Measurements from ENCODE around the gene SIVA1.

Gene SIVA1

GRCh38 chr14:104776481-104776880 is 23.5 kb downstream of the SIVA1 start:
- H3K36me3 ChIP-seq (ENCODE audit: control insufficient read depth, insufficient read depth, low read length) = no peaks in the 10 kb centered on the region
- no peaks in the 10 kb centered on the region for H3K79me2 ChIP-seq
- no peak overlapping the region for H3K9ac ChIP-seq
- no peak for TF ChIP-seq CTCF (IDR thresholded peaks at IDR 0.05)
- no peak overlapping the region for H2AFZ ChIP-seq
- no peaks in the 10 kb centered on the region for H3K27me3 ChIP-seq (ENCODE audit: control insufficient read depth, insufficient read depth, low read length)
- H3K27ac ChIP-seq = no peak overlapping the region
- no peak overlapping the region for H3K4me3 ChIP-seq (ENCODE audit: low read depth, low read length)
- H3K9me3 ChIP-seq (ENCODE audit: control insufficient read depth, low read length) = no peaks in the 10 kb centered on the region
- no peak overlapping the region for H3K4me2 ChIP-seq (ENCODE audit: low read length)
- H3K4me1 ChIP-seq = no peaks in the 10 kb centered on the region

DNA sequence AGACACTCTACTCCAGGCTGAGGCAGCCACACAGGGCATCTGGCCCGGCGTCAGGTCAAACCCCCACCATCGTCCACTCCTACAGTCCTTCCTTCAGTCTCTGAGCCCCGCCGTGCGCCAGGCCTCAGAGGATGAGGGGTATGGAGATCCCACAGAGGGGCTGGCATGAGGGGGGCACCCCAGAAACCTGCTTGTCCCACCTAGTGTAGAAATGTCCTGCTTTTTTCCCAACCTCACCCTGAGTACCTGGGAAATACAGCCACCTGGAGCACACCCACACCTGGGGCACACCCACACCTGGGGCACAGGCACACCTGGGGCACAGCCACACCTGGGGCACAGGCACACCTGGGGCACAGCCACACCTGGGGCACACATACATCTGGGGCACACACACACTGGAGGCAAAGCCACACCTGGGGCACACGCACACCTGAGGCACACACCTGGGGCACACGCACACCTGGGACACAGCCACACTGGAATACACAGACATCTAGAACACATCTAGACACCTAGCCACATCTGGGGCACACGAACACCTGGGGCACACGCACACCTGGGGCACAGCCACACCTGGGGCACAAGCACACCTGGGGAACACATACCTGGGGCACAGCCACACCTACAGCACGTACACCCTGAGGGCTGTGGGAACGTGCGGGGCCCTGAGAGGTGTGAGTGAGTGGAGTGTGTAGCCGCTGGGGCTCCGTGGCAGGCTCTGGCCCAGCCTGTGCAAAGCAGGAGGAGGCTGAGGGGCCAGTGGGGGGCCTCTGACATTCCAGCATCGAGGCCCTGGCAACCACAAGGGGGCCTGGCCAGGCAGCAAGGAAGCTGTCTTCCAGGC is 24.2 kb downstream of the SIVA1 start:
- Histone ChIP-seq H3K79me2 (no peaks in the 10 kb centered on the region), H3K4me2 (ENCODE audit: low read length) (no peak overlapping the region), H3K4me1 (no peaks in the 10 kb centered on the region), H3K9me3 (ENCODE audit: control insufficient read depth, low read length) (no peaks in the 10 kb centered on the region), H3K9ac (no peak overlapping the region), H3K27ac (no peak overlapping the region), H2AFZ (no peak overlapping the region), H3K36me3 (ENCODE audit: control insufficient read depth, insufficient read depth, low read length) (no peaks in the 10 kb centered on the region), H3K27me3 (ENCODE audit: control insufficient read depth, insufficient read depth, low read length) (no peaks in the 10 kb centered on the region), H3K4me3 (ENCODE audit: low read depth, low read length) (no peak overlapping the region)
- TF ChIP-seq CTCF (IDR thresholded peaks at IDR 0.05) = no peak

DNA sequence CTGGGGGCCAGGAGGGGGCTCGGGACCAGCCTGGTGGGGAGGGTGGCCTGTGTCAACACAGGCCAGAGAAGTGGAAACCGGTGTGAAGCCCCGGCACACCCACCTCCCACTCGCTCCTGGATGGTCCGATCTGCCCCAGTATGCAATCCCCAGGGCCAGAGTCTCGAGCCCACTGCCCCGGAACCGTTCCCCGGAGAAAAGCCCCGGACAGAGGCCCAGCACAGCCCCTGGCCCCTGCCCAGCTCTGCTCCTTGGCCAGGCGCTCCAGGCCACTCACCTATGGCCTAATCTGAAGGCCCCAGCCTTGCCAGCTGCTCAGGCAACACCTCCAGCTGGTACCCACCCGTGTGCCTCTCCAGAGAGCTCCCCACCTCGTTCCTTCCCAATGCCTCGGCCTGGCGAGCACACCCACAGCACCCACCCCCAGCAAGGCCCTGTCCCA is 24.9 kb downstream of the SIVA1 start:
- no peak for TF ChIP-seq CTCF (IDR thresholded peaks at IDR 0.05)
- Histone ChIP-seq H2AFZ (no peak overlapping the region), H3K4me1 (no peaks in the 10 kb centered on the region), H3K9ac (no peak overlapping the region), H3K9me3 (ENCODE audit: control insufficient read depth, low read length) (no peaks in the 10 kb centered on the region), H3K36me3 (ENCODE audit: control insufficient read depth, insufficient read depth, low read length) (no peaks in the 10 kb centered on the region), H3K4me3 (ENCODE audit: low read depth, low read length) (no peak overlapping the region), H3K27ac (no peak overlapping the region), H3K79me2 (no peaks in the 10 kb centered on the region), H3K27me3 (ENCODE audit: control insufficient read depth, insufficient read depth, low read length) (no peaks in the 10 kb centered on the region), H3K4me2 (ENCODE audit: low read length) (no peak overlapping the region)

DNA sequence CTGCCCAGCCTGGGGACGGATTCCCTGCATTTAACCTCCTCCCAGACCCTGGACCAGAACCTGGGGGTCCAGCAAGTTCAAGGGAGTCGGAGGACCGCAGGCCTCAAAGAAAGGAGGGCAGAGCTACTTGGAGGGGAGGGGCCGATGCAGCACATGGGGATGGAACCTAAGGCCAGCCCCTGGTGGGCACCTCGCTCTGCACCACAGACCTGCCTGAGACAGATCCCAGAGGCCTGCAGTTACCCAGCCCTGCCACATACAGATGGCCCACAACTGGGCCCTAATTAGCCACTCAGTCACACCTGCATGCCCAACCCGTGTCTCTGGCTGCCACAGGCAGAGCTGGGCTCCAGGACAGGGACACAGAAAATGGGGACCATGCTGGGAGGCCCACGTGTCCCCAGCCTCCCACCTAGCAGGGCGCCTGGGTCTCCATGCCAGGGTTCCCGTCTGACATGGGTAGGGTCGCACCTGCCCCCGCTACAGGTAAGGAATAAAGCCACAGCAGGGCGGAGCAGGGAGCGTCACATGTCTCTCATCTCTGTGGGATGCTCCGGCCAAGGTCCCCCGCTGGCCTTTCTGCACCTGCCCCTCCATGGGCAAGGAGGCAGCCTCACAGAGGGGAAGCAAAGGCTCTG is 25.9 kb downstream of the SIVA1 start:
- TF ChIP-seq CTCF (IDR thresholded peaks at IDR 0.05) = no peak
- H3K4me3 ChIP-seq (ENCODE audit: low read depth, low read length) = no peak overlapping the region
- no peaks in the 10 kb centered on the region for H3K36me3 ChIP-seq (ENCODE audit: control insufficient read depth, insufficient read depth, low read length)
- H3K27ac ChIP-seq = no peak overlapping the region
- no peaks in the 10 kb centered on the region for H3K27me3 ChIP-seq (ENCODE audit: control insufficient read depth, insufficient read depth, low read length)
- no peaks in the 10 kb centered on the region for H3K9me3 ChIP-seq (ENCODE audit: control insufficient read depth, low read length)
- H3K4me1 ChIP-seq = no peaks in the 10 kb centered on the region
- no peaks in the 10 kb centered on the region for H3K79me2 ChIP-seq
- no peak overlapping the region for H3K9ac ChIP-seq
- no peak overlapping the region for H2AFZ ChIP-seq
- H3K4me2 ChIP-seq (ENCODE audit: low read length) = no peak overlapping the region
